Keratinocyte (primary cell): ENCODE measurements around the gene EVI5. TPM values are rescaled to one million over a fixed set of nuclear protein-coding genes. Genes with fewer than 3 reads are reported as not detected.
"Not testable (repeated sequence)": the region's sequence is repeated elsewhere in the genome, so short reads cannot be mapped to it uniquely, and the experiment has no call there.

Source experiments
- DNase-seq: peaks from one replicate; pipeline ENCODE4 v3.0.0-alpha.2; 2011; ENCODE audit warnings: low read depth, missing footprints, low spot score
- FAIRE-seq: peaks from 2 replicates; lab custom pipeline; 2011; peaks lifted over from hg19 to GRCh38; lab: Jason Lieb, UNC
- H2AFZ ChIP-seq: 2 replicates; pipeline ENCODE4 v1.6.0; 2012; ENCODE audit warnings: low read length, control low read depth, inconsistent platforms; ENCODE audit not compliant: control insufficient read depth
- H3K27ac ChIP-seq: 2 replicates; pipeline ENCODE4 v1.5.1; 2011; ENCODE audit warnings: low read length; ENCODE audit not compliant: control insufficient read depth, insufficient read depth
- H3K27me3 ChIP-seq: 3 replicates; pipeline ENCODE4 v1.6.0; 2011; ENCODE audit warnings: low read length; ENCODE audit not compliant: control insufficient read depth, insufficient read depth; ENCODE audit errors: extremely low read depth
- H3K36me3 ChIP-seq, 2 experiments: 2 replicates in 1 of 2; 3 replicates in 1 of 2; pipeline ENCODE4 v1.5.1; 2011; ENCODE audit warnings: low read length in 2 of 2, mild to moderate bottlenecking in 1 of 2; ENCODE audit not compliant: control insufficient read depth in 2 of 2, insufficient read depth in 2 of 2; ENCODE audit errors: extremely low read depth in 1 of 2
- H3K4me1 ChIP-seq: 3 replicates; pipeline ENCODE4 v1.5.1; 2011; ENCODE audit warnings: low read length; ENCODE audit not compliant: control insufficient read depth, insufficient read depth; ENCODE audit errors: extremely low read depth
- H3K4me2 ChIP-seq: 3 replicates; pipeline ENCODE4 v1.6.0; 2011; ENCODE audit warnings: low read depth, low read length; ENCODE audit not compliant: control insufficient read depth, insufficient read depth; ENCODE audit errors: extremely low read depth
- H3K4me3 ChIP-seq, 3 experiments: fragments of 200-600 bp in 1 of 3; sonication (generic) in 1 of 3; 2 replicates in 2 of 3; 3 replicates in 1 of 3; pipeline ENCODE4 v1.5.1; 2011 to 2016; ENCODE audit warnings: low read length in 3 of 3, mild to moderate bottlenecking in 3 of 3, control low read depth in 2 of 3, inconsistent platforms in 1 of 3, low read depth in 1 of 3, mixed read lengths in 1 of 3, mixed run types in 1 of 3, moderate library complexity in 1 of 3; ENCODE audit not compliant: control insufficient read depth in 2 of 3, insufficient read depth in 2 of 3; ENCODE audit errors: extremely low read depth in 1 of 3
- H3K79me2 ChIP-seq: 2 replicates; pipeline ENCODE4 v1.6.0; 2012; ENCODE audit warnings: low read length; ENCODE audit not compliant: control insufficient read depth, insufficient read depth
- H3K9ac ChIP-seq: 3 replicates; pipeline ENCODE4 v1.6.0; 2011; ENCODE audit warnings: low read length; ENCODE audit not compliant: control insufficient read depth, insufficient read depth; ENCODE audit errors: extremely low read depth
- H3K9me1 ChIP-seq: 3 replicates; pipeline ENCODE4 v1.6.0; 2011; ENCODE audit warnings: low read length; ENCODE audit not compliant: control insufficient read depth, insufficient read depth; ENCODE audit errors: extremely low read depth
- H3K9me3 ChIP-seq: 2 replicates; pipeline ENCODE4 v1.5.1; 2012; ENCODE audit warnings: low read depth, low read length; ENCODE audit not compliant: control insufficient read depth
- H4K20me1 ChIP-seq: 3 replicates; pipeline ENCODE4 v1.6.0; 2011; ENCODE audit warnings: low read length; ENCODE audit not compliant: control insufficient read depth, insufficient read depth; ENCODE audit errors: extremely low read depth
- CTCF ChIP-seq, 3 experiments: IDR thresholded peaks in 1 of 3; conservative IDR thresholded peaks in 1 of 3; optimal IDR thresholded peaks in 1 of 3; 2 replicates in 2 of 3; 3 replicates in 1 of 3; pipeline versions ENCODE3 to v1.5.1; 2011; ENCODE audit warnings: low read length in 3 of 3, mild to moderate bottlenecking in 3 of 3, moderate library complexity in 2 of 3, control low read depth in 1 of 3, inconsistent platforms in 1 of 3; ENCODE audit not compliant: insufficient read depth in 2 of 3; ENCODE audit errors: extremely low read depth in 1 of 3
- EZH2 ChIP-seq: IDR thresholded peaks from one replicate; pipeline ENCODE4 v1.6.1; 2012; ENCODE audit warnings: inconsistent platforms, mild to moderate bottlenecking, low read length, moderate library complexity
- dilution Hi-C: fragments of 300-500 bp; cut with MboI; formaldehyde crosslinking; loops from one replicate; pipeline ENCODE4 v1.7.0; 2020; ENCODE audit warnings: low sequenced_read_pairs; ENCODE audit not compliant: extremely low pct_ligation_motif_present
- polyA plus RNA-seq, 5 experiments: library from polyadenylated mRNA; depleted of rRNA in 3 of 5; stranded (reverse) in 3 of 5; stranded (forward) in 1 of 5; unstranded in 1 of 5; fragments of >200 nt; gene quantifications; 1 replicate in 1 of 5; 2 replicates in 3 of 5; 3 replicates in 1 of 5; pipeline versions ENCODE4 v1.2.1 to v1.2.3, GENCODE V29; 2011 to 2012; ENCODE audit warnings: missing spikeins in 2 of 5, low read depth in 1 of 5, low replicate concordance in 1 of 5

The EVI5 gene
- polyA plus RNA-seq, 1 donor (not counting 4 experiments of a cell fraction or from before 2014, with no cell fraction given): 23.2 TPM

- FAIRE-seq, H3K9me3 ChIP-seq, H2AFZ ChIP-seq, H3K36me3 ChIP-seq, H3K9ac ChIP-seq, H3K4me2 ChIP-seq, H4K20me1 ChIP-seq, H3K79me2 ChIP-seq, H3K27ac ChIP-seq, H3K9me1 ChIP-seq, H3K27me3 ChIP-seq, H3K4me3 ChIP-seq, H3K4me1 ChIP-seq, DNase-seq, dilution Hi-C loops: not testable (repeated sequence)
Measured at GRCh38 chr1:92531939-92532338, 253.0 kb downstream of the EVI5 start.

GRCh38 chr1:92527670-92528069 is 257.2 kb downstream of the EVI5 start:
- TF ChIP-seq CTCF (optimal IDR thresholded peaks at IDR 0.05 in 1 of 3, IDR thresholded peaks at IDR 0.05 in 1 of 3, conservative IDR thresholded peaks at IDR 0.05 in 1 of 3; ENCODE audit: extremely low read depth in 1 of 3, insufficient read depth in 2 of 3, low read length in 3 of 3) (no peak), EZH2 (no peak)
- no peak overlapping the region for H3K9ac ChIP-seq
- H3K4me1 ChIP-seq: no peaks in the 10 kb centered on the region
- DNase-seq (no peak), FAIRE-seq (no peak)
- no peak overlapping the region for H3K4me2 ChIP-seq
- H3K36me3 ChIP-seq: no peaks in the 10 kb centered on the region
- no peaks in the 10 kb centered on the region for H3K27me3 ChIP-seq
- H3K4me3 ChIP-seq: no peak overlapping the region
- H3K9me1 ChIP-seq: no peaks in the 10 kb centered on the region
- dilution Hi-C loops: no loop called here
- no peaks in the 10 kb centered on the region for H3K9me3 ChIP-seq
- no peaks in the 10 kb centered on the region for H4K20me1 ChIP-seq
- no peak overlapping the region for H3K27ac ChIP-seq
- H2AFZ ChIP-seq: no peak overlapping the region
- no peaks in the 10 kb centered on the region for H3K79me2 ChIP-seq

- H3K27me3 ChIP-seq, H3K4me1 ChIP-seq, H3K9me1 ChIP-seq, FAIRE-seq, H4K20me1 ChIP-seq, DNase-seq, H3K36me3 ChIP-seq, H3K4me3 ChIP-seq, H3K4me2 ChIP-seq, dilution Hi-C loops, H3K9ac ChIP-seq, H3K27ac ChIP-seq, H3K79me2 ChIP-seq, H2AFZ ChIP-seq, H3K9me3 ChIP-seq: not testable (repeated sequence)
Measured at GRCh38 chr1:92524944-92525590, 259.8 kb downstream of the EVI5 start.
